ENCODE results near the gene UBQLN4.
A peak's percentile ranks its signal among the peaks of the same experiment; 100 is the strongest.
"Not testable (repeated sequence)": the region's sequence is repeated elsewhere in the genome, so short reads cannot be mapped to it uniquely, and the experiment has no call there.

UBQLN4 gene

GRCh38 chr1:156051011-156051725 lies 2.4 kb downstream of the UBQLN4 start:
- H3K4me3 ChIP-seq (replicated peaks; ENCODE audit: low read depth, low read length), result no peak overlapping the region
- no peak for TF ChIP-seq CTCF (IDR thresholded peaks at IDR 0.05; ENCODE audit: low read length, missing control alignments)
- DNase-seq (ENCODE audit: low read depth), result no peak

- TF ChIP-seq CTCF (IDR thresholded peaks at IDR 0.05; ENCODE audit: low read length, missing control alignments), result no peak
- no peak overlapping the region for H3K4me3 ChIP-seq (replicated peaks; ENCODE audit: low read depth, low read length)
- DNase-seq (ENCODE audit: low read depth), result no peak
Observed at GRCh38 chr1:156050376-156050775, 3.2 kb downstream of the UBQLN4 start.

- H3K4me3 ChIP-seq (replicated peaks; ENCODE audit: low read depth, low read length), result no peak overlapping the region
- TF ChIP-seq CTCF (IDR thresholded peaks at IDR 0.05; ENCODE audit: low read length, missing control alignments), result no peak
- DNase-seq (ENCODE audit: low read depth), result no peak
Observed at GRCh38 chr1:156048663-156049258, 4.8 kb downstream of the UBQLN4 start.

- TF ChIP-seq CTCF (IDR thresholded peaks at IDR 0.05; ENCODE audit: low read length, missing control alignments), result no peak
- H3K4me3 ChIP-seq (replicated peaks; ENCODE audit: low read depth, low read length), result no peak overlapping the region
- no peak for DNase-seq (ENCODE audit: low read depth)
Observed at GRCh38 chr1:156045076-156045475, 8.5 kb downstream of the UBQLN4 start.

GRCh38 chr1:156042828-156043227 lies 10.8 kb downstream of the UBQLN4 start:
- no peak overlapping the region for H3K4me3 ChIP-seq (replicated peaks; ENCODE audit: low read depth, low read length)
- no peak for TF ChIP-seq CTCF (IDR thresholded peaks at IDR 0.05; ENCODE audit: low read length, missing control alignments)
- DNase-seq (ENCODE audit: low read depth), result no peak

- DNase-seq (ENCODE audit: low read depth); H3K4me3 ChIP-seq (replicated peaks; ENCODE audit: low read depth, low read length): not testable (repeated sequence)
Observed at GRCh38 chr1:156034991-156035390, 18.6 kb downstream of the UBQLN4 start.

GRCh38 chr1:156033011-156033410 lies 20.6 kb downstream of the UBQLN4 start:
- no peak overlapping the region for H3K4me3 ChIP-seq (replicated peaks; ENCODE audit: low read depth, low read length)
- DNase-seq (ENCODE audit: low read depth), result peak; percentile 40
- no peak for TF ChIP-seq CTCF (IDR thresholded peaks at IDR 0.05; ENCODE audit: low read length, missing control alignments)
